ENCODE results near the gene OPTC.

DNA sequence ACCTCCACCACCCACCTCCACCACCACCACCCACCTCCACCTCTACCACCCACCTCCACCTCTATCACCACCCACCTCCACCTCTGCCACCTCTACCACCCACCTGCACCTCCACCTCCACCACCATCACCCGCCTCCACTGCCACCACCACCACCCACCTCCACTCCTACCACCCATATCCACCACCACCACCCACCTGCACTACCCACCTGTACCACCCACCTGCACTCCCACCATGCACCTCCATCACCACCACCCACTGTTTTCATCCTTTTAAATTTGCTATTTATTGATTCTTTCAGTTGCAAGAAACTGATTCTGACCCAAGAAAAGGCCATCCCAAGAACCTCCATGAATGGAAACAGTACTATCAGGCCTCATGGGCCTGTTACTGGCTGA, 6.3 kb downstream of the OPTC start:
- TF ChIP-seq, protein P1, sequence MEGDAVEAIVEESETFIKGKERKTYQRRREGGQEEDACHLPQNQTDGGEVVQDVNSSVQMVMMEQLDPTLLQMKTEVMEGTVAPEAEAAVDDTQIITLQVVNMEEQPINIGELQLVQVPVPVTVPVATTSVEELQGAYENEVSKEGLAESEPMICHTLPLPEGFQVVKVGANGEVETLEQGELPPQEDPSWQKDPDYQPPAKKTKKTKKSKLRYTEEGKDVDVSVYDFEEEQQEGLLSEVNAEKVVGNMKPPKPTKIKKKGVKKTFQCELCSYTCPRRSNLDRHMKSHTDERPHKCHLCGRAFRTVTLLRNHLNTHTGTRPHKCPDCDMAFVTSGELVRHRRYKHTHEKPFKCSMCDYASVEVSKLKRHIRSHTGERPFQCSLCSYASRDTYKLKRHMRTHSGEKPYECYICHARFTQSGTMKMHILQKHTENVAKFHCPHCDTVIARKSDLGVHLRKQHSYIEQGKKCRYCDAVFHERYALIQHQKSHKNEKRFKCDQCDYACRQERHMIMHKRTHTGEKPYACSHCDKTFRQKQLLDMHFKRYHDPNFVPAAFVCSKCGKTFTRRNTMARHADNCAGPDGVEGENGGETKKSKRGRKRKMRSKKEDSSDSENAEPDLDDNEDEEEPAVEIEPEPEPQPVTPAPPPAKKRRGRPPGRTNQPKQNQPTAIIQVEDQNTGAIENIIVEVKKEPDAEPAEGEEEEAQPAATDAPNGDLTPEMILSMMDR (IDR thresholded peaks at IDR 0.05): no peak
- TF ChIP-seq EZH2 (IDR thresholded peaks at IDR 0.05; ENCODE audit: borderline replicate concordance, insufficient read depth, low read depth, low read length, poor library complexity, severe bottlenecking): no peak

Data from B cell (primary cell).